ENCODE data around the gene MED20.

MED20 gene

GRCh38 chr6:41941280-41942066 lies 20.5 kb upstream of the MED20 start, which contains the start of gene CCND3:
Gene CCND3, minus strand, starts transcription at chr6:41941808. Its CDS starts 159 bp downstream, at chr6:41941649.
- DNase-seq (ENCODE audit: low read depth) = peak; percentile 57
- in situ Hi-C loops (cut with HindIII; ENCODE audit: low sequenced_read_pairs) = no loop called here
- peak within 1 kb of the TSS; percentile 91 for H3K4me3 ChIP-seq (ENCODE audit: low read depth, low read length)
- no peak for TF ChIP-seq CTCF (IDR thresholded peaks at IDR 0.05; ENCODE audit: low read depth, low read length, missing control alignments)

- peak overlapping the region; percentile 91 for H3K4me3 ChIP-seq (ENCODE audit: low read depth, low read length)
- in situ Hi-C loops (cut with HindIII; ENCODE audit: low sequenced_read_pairs) = no loop called here
- TF ChIP-seq CTCF (IDR thresholded peaks at IDR 0.05; ENCODE audit: low read depth, low read length, missing control alignments) = no peak
- DNase-seq (ENCODE audit: low read depth) = no peak
Measured at GRCh38 chr6:41940759-41941279, 19.9 kb upstream of the MED20 start.

GRCh38 chr6:41939848-41940758 lies 19.2 kb upstream of the MED20 start:
- in situ Hi-C loops (cut with HindIII; ENCODE audit: low sequenced_read_pairs) = no loop called here
- peak overlapping the region; percentile 91 for H3K4me3 ChIP-seq (ENCODE audit: low read depth, low read length)
- TF ChIP-seq CTCF (IDR thresholded peaks at IDR 0.05; ENCODE audit: low read depth, low read length, missing control alignments) = no peak
- DNase-seq (ENCODE audit: low read depth) = no peak

GRCh38 chr6:41939176-41939847 lies 18.4 kb upstream of the MED20 start:
- in situ Hi-C loops (cut with HindIII; ENCODE audit: low sequenced_read_pairs) = no loop called here
- peak overlapping the region; percentile 91 for H3K4me3 ChIP-seq (ENCODE audit: low read depth, low read length)

GRCh38 chr6:41938590-41939175 lies 17.7 kb upstream of the MED20 start:
- TF ChIP-seq CTCF (IDR thresholded peaks at IDR 0.05; ENCODE audit: low read depth, low read length, missing control alignments) = no peak
- in situ Hi-C loops (cut with HindIII; ENCODE audit: low sequenced_read_pairs) = no loop called here
- no peak for DNase-seq (ENCODE audit: low read depth)
- H3K4me3 ChIP-seq (ENCODE audit: low read depth, low read length) = peak overlapping the region; percentile 9

More at GRCh38 chr6:41939176-41939847, 18.4 kb upstream of the MED20 start:
- no peak for DNase-seq (ENCODE audit: low read depth)
- TF ChIP-seq CTCF (IDR thresholded peaks at IDR 0.05; ENCODE audit: low read depth, low read length, missing control alignments) = no peak
